GM10266 (cell line): ENCODE measurements around the gene PANX3.
A peak's percentile ranks its signal among the peaks of the same experiment; 100 is the strongest.

Source experiments
- DNase-seq: peaks from one replicate; pipeline ENCODE4 v3.0.0; 2012; ENCODE audit errors: extremely low spot score
- CTCF ChIP-seq: IDR thresholded peaks from 2 replicates; pipeline ENCODE4 v1.5.1; 2012; ENCODE audit warnings: mild to moderate bottlenecking, low read depth; ENCODE audit not compliant: control insufficient read depth, insufficient read depth; ENCODE audit errors: missing control alignments

Gene PANX3

GRCh38 chr11:124583781-124584180 lies 27.4 kb upstream of the PANX3 start:
- DNase-seq, result no peak
- no peak for TF ChIP-seq CTCF

GRCh38 chr11:124584681-124585372 lies 26.4 kb upstream of the PANX3 start:
- no peak for DNase-seq
- TF ChIP-seq CTCF, result no peak

- peak; percentile 24 for DNase-seq
- peak; percentile 79 for TF ChIP-seq CTCF
These were observed 24.9 kb upstream of the PANX3 start for GRCh38 chr11:124586238-124586860.

- no peak for TF ChIP-seq CTCF
- no peak for DNase-seq
These were observed 19.8 kb upstream of the PANX3 start for GRCh38 chr11:124591430-124591829.

GRCh38 chr11:124592627-124593026 lies 18.6 kb upstream of the PANX3 start:
- no peak for TF ChIP-seq CTCF
- DNase-seq, result no peak

- no peak for DNase-seq
- TF ChIP-seq CTCF, result no peak
These were observed 15.9 kb upstream of the PANX3 start for GRCh38 chr11:124595302-124595701.

GRCh38 chr11:124597626-124598025 lies 13.6 kb upstream of the PANX3 start:
- no peak for TF ChIP-seq CTCF
- DNase-seq, result no peak
